SK-N-SH treated with all-trans-retinoic acid at 6 μM for 48 hours (cell line): ENCODE measurements around the gene TUBA1C.

Source experiments
- ATAC-seq: fragments of 200-7000 bp; cut with Tn5 transposase; 3 replicates; pipeline ENCODE4 v1.9.1; 2020; ENCODE audit warnings: mild to moderate bottlenecking, moderate library complexity
- BACH2 ChIP-seq: fragments of 250-450 bp; sonication (Bioruptor Pico); IDR thresholded peaks from 2 replicates; pipeline ENCODE4 v1.9.0; 2021; ENCODE audit warnings: mild to moderate bottlenecking, borderline replicate concordance
- GLIS3 ChIP-seq: fragments of 250-450 bp; sonication (Bioruptor Pico); IDR thresholded peaks from 2 replicates; pipeline ENCODE4 v1.5.0; 2020; ENCODE audit warnings: mild to moderate bottlenecking, moderate library complexity
- ISL1 ChIP-seq: fragments of 250-450 bp; sonication (Bioruptor Pico); IDR thresholded peaks from 2 replicates; pipeline ENCODE4 v2.1.2; 2022; ENCODE audit warnings: mild to moderate bottlenecking, moderate library complexity
- OSR1 ChIP-seq: fragments of 250-450 bp; sonication (Bioruptor Pico); IDR thresholded peaks from 2 replicates; pipeline ENCODE4 v1.8.0; 2022; ENCODE audit warnings: moderate library complexity, mild to moderate bottlenecking, inconsistent platforms
- PPARA ChIP-seq: fragments of 250-450 bp; sonication (Bioruptor Pico); IDR thresholded peaks from 2 replicates; pipeline ENCODE4 v1.5.0; 2020; ENCODE audit warnings: mild to moderate bottlenecking, borderline replicate concordance
- SNAI2 ChIP-seq: fragments of 250-450 bp; sonication (Bioruptor Pico); IDR thresholded peaks from 2 replicates; pipeline ENCODE4 v1.5.0; 2020; ENCODE audit warnings: mild to moderate bottlenecking, moderate library complexity
- TCF4 ChIP-seq: fragments of 250-450 bp; sonication (Bioruptor Pico); IDR thresholded peaks from 2 replicates; pipeline ENCODE4 v1.8.0; 2021; ENCODE audit warnings: mild to moderate bottlenecking, moderate library complexity, borderline replicate concordance
- TOX ChIP-seq: fragments of 250-450 bp; sonication (Bioruptor Pico); IDR thresholded peaks from 2 replicates; pipeline ENCODE4 v1.8.0; 2021; ENCODE audit warnings: mild to moderate bottlenecking, moderate library complexity, borderline replicate concordance
- ZC3H10 ChIP-seq: fragments of 250-450 bp; sonication (Bioruptor Pico); IDR thresholded peaks from 2 replicates; pipeline ENCODE4 v1.5.1; 2021; ENCODE audit warnings: mild to moderate bottlenecking, moderate library complexity
- ZFP3 ChIP-seq: fragments of 250-450 bp; sonication (Bioruptor Pico); IDR thresholded peaks from 2 replicates; pipeline ENCODE4 v1.5.0; 2020; ENCODE audit warnings: mild to moderate bottlenecking, moderate library complexity
- ZNF565 ChIP-seq: fragments of 450-650 bp; formaldehyde crosslinking; conservative IDR thresholded peaks from 2 replicates; pipeline ENCODE4 v1.5.0; 2020; ENCODE audit warnings: low read depth, mild to moderate bottlenecking, moderate library complexity
- TF ChIP-seq, protein P1 (sequence below): fragments of 250-450 bp; sonication (Bioruptor Pico); IDR thresholded peaks from 2 replicates; pipeline ENCODE4 v1.8.0; 2021; ENCODE audit warnings: low read depth, mild to moderate bottlenecking, moderate library complexity, borderline replicate concordance
- TF ChIP-seq, protein P2 (sequence below): fragments of 250-450 bp; sonication (Bioruptor Pico); IDR thresholded peaks from 2 replicates; pipeline ENCODE4 v1.8.0; 2020; ENCODE audit warnings: mild to moderate bottlenecking, moderate library complexity, borderline replicate concordance
- TF ChIP-seq, protein P3 (sequence below): fragments of 250-450 bp; sonication (Bioruptor Pico); IDR thresholded peaks from 2 replicates; pipeline ENCODE4 v1.5.0; 2020; ENCODE audit warnings: mild to moderate bottlenecking, moderate library complexity
- TF ChIP-seq, protein P4 (sequence below): fragments of 250-450 bp; sonication (Bioruptor Pico); IDR thresholded peaks from 2 replicates; pipeline ENCODE4 v1.5.1; 2020; ENCODE audit warnings: low read depth, mild to moderate bottlenecking, moderate library complexity
- TF ChIP-seq, protein P5 (sequence below): fragments of 250-450 bp; sonication (Bioruptor Pico); IDR thresholded peaks from 2 replicates; pipeline ENCODE4 v1.5.1; 2021; ENCODE audit warnings: mild to moderate bottlenecking, moderate library complexity

TUBA1C gene

DNA sequence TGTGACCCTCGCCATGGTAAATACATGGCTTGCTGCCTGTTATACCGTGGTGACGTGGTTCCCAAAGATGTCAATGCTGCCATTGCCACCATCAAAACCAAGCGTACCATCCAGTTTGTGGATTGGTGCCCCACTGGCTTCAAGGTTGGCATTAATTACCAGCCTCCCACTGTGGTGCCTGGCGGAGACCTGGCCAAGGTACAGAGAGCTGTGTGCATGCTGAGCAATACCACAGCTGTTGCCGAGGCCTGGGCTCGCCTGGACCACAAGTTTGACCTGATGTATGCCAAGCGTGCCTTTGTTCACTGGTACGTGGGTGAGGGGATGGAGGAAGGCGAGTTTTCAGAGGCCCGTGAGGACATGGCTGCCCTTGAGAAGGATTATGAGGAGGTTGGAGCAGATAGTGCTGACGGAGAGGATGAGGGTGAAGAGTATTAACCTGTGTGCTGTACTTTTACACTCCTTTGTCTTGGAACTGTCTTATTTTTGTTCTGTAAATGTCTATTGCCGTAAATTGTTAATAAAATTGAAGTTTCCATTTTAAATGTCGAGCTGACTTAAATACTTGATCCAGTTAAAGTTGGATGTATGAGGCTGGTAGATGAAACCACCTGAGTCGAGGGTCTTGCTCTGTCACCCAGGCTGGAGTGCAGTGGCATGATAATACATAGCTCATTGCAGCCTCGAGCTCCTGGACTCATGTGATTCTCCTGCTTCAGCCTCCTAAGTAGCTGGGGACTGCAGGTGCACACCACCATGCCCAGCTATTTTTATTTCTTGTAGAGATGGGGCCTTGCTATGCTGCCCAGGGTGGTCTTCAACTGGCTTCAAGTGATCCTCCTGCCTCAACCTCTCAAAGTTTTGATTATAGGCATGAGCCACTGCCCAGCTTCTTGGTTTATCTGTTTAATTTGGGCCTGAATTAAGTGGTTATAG is 8.2 kb downstream of the TUBA1C start:
- ATAC-seq, result no peak
- TF ChIP-seq SNAI2 (CRISPR knock-in tag) (no peak), ZNF565 (CRISPR knock-in tag) (no peak), PPARA (CRISPR knock-in tag) (no peak), GLIS3 (CRISPR knock-in tag) (no peak)
- TF ChIP-seq, protein P1, sequence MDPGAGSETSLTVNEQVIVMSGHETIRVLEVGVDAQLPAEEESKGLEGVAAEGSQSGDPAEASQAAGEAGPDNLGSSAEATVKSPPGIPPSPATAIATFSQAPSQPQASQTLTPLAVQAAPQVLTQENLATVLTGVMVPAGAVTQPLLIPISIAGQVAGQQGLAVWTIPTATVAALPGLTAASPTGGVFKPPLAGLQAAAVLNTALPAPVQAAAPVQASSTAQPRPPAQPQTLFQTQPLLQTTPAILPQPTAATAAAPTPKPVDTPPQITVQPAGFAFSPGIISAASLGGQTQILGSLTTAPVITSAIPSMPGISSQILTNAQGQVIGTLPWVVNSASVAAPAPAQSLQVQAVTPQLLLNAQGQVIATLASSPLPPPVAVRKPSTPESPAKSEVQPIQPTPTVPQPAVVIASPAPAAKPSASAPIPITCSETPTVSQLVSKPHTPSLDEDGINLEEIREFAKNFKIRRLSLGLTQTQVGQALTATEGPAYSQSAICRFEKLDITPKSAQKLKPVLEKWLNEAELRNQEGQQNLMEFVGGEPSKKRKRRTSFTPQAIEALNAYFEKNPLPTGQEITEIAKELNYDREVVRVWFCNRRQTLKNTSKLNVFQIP, result no peak
- TF ChIP-seq, protein P2, sequence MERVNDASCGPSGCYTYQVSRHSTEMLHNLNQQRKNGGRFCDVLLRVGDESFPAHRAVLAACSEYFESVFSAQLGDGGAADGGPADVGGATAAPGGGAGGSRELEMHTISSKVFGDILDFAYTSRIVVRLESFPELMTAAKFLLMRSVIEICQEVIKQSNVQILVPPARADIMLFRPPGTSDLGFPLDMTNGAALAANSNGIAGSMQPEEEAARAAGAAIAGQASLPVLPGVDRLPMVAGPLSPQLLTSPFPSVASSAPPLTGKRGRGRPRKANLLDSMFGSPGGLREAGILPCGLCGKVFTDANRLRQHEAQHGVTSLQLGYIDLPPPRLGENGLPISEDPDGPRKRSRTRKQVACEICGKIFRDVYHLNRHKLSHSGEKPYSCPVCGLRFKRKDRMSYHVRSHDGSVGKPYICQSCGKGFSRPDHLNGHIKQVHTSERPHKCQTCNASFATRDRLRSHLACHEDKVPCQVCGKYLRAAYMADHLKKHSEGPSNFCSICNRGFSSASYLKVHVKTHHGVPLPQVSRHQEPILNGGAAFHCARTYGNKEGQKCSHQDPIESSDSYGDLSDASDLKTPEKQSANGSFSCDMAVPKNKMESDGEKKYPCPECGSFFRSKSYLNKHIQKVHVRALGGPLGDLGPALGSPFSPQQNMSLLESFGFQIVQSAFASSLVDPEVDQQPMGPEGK (CRISPR knock-in tag), result no peak

DNA sequence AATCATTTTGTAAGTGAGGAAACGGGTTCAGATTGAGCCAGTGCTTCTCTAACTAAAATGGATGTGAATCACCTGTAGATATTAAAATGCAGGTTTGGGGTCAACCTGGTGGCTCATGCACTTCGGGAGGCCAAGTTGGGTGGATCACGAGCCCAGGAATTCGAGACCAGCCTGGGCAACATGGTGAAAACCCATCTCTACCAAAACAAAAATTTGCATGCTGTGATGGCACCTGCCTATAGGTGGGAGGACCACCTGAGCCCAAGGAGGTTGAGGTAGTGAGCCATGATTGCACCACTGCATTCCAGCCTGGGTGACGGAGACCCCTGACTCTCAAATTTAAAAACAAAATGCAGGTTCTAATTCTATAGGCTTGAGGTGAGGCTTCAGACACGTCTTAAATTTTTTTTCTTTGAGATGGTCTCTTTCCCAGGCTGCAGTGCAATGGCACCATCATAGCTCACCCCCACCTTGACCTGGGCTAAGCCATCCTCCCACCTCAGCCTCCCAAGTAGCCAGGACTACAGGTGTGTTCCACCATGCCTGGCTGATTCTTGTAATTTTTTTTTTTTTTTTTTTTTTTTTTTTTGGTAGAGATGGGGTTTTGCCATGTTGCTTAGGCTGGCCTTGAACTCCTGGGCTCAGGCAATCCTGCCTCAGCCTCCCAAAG is 9.0 kb downstream of the TUBA1C start:
- TF ChIP-seq ZFP3 (CRISPR knock-in tag), result no peak
- TF ChIP-seq, protein P3, sequence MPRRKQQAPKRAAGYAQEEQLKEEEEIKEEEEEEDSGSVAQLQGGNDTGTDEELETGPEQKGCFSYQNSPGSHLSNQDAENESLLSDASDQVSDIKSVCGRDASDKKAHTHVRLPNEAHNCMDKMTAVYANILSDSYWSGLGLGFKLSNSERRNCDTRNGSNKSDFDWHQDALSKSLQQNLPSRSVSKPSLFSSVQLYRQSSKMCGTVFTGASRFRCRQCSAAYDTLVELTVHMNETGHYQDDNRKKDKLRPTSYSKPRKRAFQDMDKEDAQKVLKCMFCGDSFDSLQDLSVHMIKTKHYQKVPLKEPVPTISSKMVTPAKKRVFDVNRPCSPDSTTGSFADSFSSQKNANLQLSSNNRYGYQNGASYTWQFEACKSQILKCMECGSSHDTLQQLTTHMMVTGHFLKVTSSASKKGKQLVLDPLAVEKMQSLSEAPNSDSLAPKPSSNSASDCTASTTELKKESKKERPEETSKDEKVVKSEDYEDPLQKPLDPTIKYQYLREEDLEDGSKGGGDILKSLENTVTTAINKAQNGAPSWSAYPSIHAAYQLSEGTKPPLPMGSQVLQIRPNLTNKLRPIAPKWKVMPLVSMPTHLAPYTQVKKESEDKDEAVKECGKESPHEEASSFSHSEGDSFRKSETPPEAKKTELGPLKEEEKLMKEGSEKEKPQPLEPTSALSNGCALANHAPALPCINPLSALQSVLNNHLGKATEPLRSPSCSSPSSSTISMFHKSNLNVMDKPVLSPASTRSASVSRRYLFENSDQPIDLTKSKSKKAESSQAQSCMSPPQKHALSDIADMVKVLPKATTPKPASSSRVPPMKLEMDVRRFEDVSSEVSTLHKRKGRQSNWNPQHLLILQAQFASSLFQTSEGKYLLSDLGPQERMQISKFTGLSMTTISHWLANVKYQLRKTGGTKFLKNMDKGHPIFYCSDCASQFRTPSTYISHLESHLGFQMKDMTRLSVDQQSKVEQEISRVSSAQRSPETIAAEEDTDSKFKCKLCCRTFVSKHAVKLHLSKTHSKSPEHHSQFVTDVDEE (CRISPR knock-in tag), result no peak
- TF ChIP-seq ISL1, result no peak
- no peak for TF ChIP-seq BACH2 (CRISPR knock-in tag)
- TF ChIP-seq ZC3H10 (CRISPR knock-in tag), result no peak
- TF ChIP-seq, protein P4, sequence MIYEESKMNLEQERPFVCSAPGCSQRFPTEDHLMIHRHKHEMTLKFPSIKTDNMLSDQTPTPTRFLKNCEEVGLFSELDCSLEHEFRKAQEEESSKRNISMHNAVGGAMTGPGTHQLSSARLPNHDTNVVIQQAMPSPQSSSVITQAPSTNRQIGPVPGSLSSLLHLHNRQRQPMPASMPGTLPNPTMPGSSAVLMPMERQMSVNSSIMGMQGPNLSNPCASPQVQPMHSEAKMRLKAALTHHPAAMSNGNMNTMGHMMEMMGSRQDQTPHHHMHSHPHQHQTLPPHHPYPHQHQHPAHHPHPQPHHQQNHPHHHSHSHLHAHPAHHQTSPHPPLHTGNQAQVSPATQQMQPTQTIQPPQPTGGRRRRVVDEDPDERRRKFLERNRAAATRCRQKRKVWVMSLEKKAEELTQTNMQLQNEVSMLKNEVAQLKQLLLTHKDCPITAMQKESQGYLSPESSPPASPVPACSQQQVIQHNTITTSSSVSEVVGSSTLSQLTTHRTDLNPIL (CRISPR knock-in tag), result no peak
- no peak for TF ChIP-seq TOX
- no peak for TF ChIP-seq ZNF565 (CRISPR knock-in tag)
- TF ChIP-seq OSR1 (CRISPR knock-in tag), result no peak
- no peak for TF ChIP-seq SNAI2 (CRISPR knock-in tag)
- TF ChIP-seq GLIS3 (CRISPR knock-in tag), result no peak
- TF ChIP-seq, protein P5, sequence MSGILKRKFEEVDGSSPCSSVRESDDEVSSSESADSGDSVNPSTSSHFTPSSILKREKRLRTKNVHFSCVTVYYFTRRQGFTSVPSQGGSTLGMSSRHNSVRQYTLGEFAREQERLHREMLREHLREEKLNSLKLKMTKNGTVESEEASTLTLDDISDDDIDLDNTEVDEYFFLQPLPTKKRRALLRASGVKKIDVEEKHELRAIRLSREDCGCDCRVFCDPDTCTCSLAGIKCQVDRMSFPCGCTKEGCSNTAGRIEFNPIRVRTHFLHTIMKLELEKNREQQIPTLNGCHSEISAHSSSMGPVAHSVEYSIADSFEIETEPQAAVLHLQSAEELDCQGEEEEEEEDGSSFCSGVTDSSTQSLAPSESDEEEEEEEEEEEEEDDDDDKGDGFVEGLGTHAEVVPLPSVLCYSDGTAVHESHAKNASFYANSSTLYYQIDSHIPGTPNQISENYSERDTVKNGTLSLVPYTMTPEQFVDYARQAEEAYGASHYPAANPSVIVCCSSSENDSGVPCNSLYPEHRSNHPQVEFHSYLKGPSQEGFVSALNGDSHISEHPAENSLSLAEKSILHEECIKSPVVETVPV (CRISPR knock-in tag), result no peak
- TF ChIP-seq, protein P1, result no peak
- TF ChIP-seq TCF4 (CRISPR knock-in tag), result no peak
- TF ChIP-seq, protein P2 (CRISPR knock-in tag), result no peak
- no peak for ATAC-seq
